Transverse colon (tissue), 4 donors: ENCODE measurements around the gene PRKCD. TPM values are rescaled to one million over a fixed set of nuclear protein-coding genes. Genes with fewer than 3 reads are reported as not detected.
A peak's percentile ranks its signal among the peaks of the same experiment; 100 is the strongest.

Experiments
- DNase-seq: peaks from one replicate; pipeline ENCODE4 v3.0.0-alpha.2; 2019
- H3K27ac ChIP-seq, 4 donors: fragments of 200-600 bp; sonication (generic); 2 replicates each; pipeline ENCODE4 v1.5.1; 2016 to 2018; ENCODE audit warnings: inconsistent platforms in 4 of 4
- H3K27me3 ChIP-seq: fragments of 200-600 bp; sonication (generic); 2 replicates; pipeline ENCODE4 v1.5.1; 2017; ENCODE audit warnings: inconsistent platforms
- H3K36me3 ChIP-seq, 4 donors: fragments of 200-600 bp; sonication (generic); 2 replicates each; pipeline ENCODE4 v1.5.1; 2017 to 2019; ENCODE audit warnings: inconsistent platforms in 4 of 4
- H3K4me1 ChIP-seq, 4 donors: fragments of 200-600 bp; sonication (generic); 2 replicates each; pipeline ENCODE4 v1.5.1; 2017 to 2020; ENCODE audit warnings: inconsistent platforms in 4 of 4
- H3K4me3 ChIP-seq, 4 donors: fragments of 200-600 bp; sonication (generic); 1 replicate in 1 of 4; 2 replicates in 3 of 4; pipeline versions ENCODE4 v1.5.1 to v1.6.1; 2017 to 2019; ENCODE audit warnings: inconsistent platforms in 4 of 4
- H3K9me3 ChIP-seq, 2 donors: fragments of 200-600 bp; sonication (generic); 2 replicates each; pipeline ENCODE4 v1.5.1; 2017 to 2019; ENCODE audit warnings: inconsistent platforms in 2 of 2
- EP300 ChIP-seq: sonication (generic); formaldehyde crosslinking; IDR thresholded peaks from one replicate; pipeline ENCODE4 v1.6.1; 2017; ENCODE audit warnings: antibody characterized with exemption, low read depth
- POLR2A ChIP-seq: fragments of 450-650 bp; IDR thresholded peaks from one replicate; pipeline ENCODE4 v1.6.1; 2016; ENCODE audit warnings: antibody characterized with exemption, mild to moderate bottlenecking, moderate library complexity
- POLR2AphosphoS5 ChIP-seq, 3 donors: sonication (generic); formaldehyde crosslinking; IDR thresholded peaks; one replicate each; pipeline ENCODE4 v1.6.1; 2016; ENCODE audit warnings: antibody characterized with exemption in 3 of 3
- WGBS, 2 donors: methylation state at CpG; one replicate each; pipeline ENCODE4 v1.1.5; 2018; ENCODE audit warnings: low coverage in 1 of 2; 5-methylcytosine and 5-hydroxymethylcytosine counted together
- in situ Hi-C, 4 donors: fragments of 200-750 bp; cut with MboI; loops; one replicate each; pipeline versions ENCODE4 v1.15.0 to v1.15.1; 2017; ENCODE audit warnings: low sequenced_read_pairs in 3 of 4, low pct_ligation_motif_present in 1 of 4, low pct_unique_long_range_greater_than_20kb in 1 of 4
- intact Hi-C: fragments of 100-400 bp; cut with DNase I; formaldehyde crosslinking; loops from one replicate; pipeline ENCODE4 v1.15.1; 2023; ENCODE audit warnings: low total_unique reads
- total RNA-seq, 4 donors: library from RNA; depleted of rRNA; stranded (reverse); fragments of >200 nt; gene quantifications; one replicate each; pipeline ENCODE4 v1.1.0, GENCODE V29; 2016
- TF ChIP-seq, protein P1 (sequence below), 5 experiments: fragments of 200-600 bp in 3 of 5; fragments of 450-650 bp in 2 of 5; sonication (generic) in 3 of 5; IDR thresholded peaks; 1 replicate in 2 of 5; 2 replicates in 3 of 5; pipeline ENCODE4 v1.5.1; 2016 to 2017; ENCODE audit warnings: antibody characterized with exemption in 5 of 5, inconsistent platforms in 3 of 5, mild to moderate bottlenecking in 2 of 5, moderate library complexity in 1 of 5

PRKCD gene
- total RNA-seq, 4 donors from 2014 or later = 43.8 to 78.9 (median 55.9) TPM

GRCh38 chr3:53175613-53176540 is 14.9 kb downstream of the PRKCD start:
- in situ Hi-C loops = no loop called here
- H3K36me3 ChIP-seq = peaks cover 0 to 25% (median 8%) of the 10 kb centered on the region in 4 donors
- H3K9me3 ChIP-seq = no peaks in the 10 kb centered on the region
- peaks cover 0 to 10% (median 3%) of the 10 kb centered on the region in 4 donors for H3K4me1 ChIP-seq
- intact Hi-C loops = no loop called here
- H3K27me3 ChIP-seq = no peaks in the 10 kb centered on the region
- WGBS, 2 donors = 82% methylated on average over 5 of the region's 9 CpGs; no CpG with 5 or more reads in 1 of the 2 donors
- no peak for TF ChIP-seq POLR2AphosphoS5 (IDR thresholded peaks at IDR 0.05)
- no peak for TF ChIP-seq EP300
- TF ChIP-seq, protein P1, sequence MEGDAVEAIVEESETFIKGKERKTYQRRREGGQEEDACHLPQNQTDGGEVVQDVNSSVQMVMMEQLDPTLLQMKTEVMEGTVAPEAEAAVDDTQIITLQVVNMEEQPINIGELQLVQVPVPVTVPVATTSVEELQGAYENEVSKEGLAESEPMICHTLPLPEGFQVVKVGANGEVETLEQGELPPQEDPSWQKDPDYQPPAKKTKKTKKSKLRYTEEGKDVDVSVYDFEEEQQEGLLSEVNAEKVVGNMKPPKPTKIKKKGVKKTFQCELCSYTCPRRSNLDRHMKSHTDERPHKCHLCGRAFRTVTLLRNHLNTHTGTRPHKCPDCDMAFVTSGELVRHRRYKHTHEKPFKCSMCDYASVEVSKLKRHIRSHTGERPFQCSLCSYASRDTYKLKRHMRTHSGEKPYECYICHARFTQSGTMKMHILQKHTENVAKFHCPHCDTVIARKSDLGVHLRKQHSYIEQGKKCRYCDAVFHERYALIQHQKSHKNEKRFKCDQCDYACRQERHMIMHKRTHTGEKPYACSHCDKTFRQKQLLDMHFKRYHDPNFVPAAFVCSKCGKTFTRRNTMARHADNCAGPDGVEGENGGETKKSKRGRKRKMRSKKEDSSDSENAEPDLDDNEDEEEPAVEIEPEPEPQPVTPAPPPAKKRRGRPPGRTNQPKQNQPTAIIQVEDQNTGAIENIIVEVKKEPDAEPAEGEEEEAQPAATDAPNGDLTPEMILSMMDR (IDR thresholded peaks at IDR 0.05) = no peak
- TF ChIP-seq POLR2A = no peak
- H3K4me3 ChIP-seq = no peak overlapping the region
- DNase-seq = no peak
- peak overlapping the region in 1 of 4 donors; percentile 71 for H3K27ac ChIP-seq

GRCh38 chr3:53178246-53178645 is 17.2 kb downstream of the PRKCD start:
- H3K9me3 ChIP-seq = no peaks in the 10 kb centered on the region
- no peaks in the 10 kb centered on the region for H3K27me3 ChIP-seq
- no peaks in the 10 kb centered on the region for H3K4me1 ChIP-seq
- no peak overlapping the region for H3K27ac ChIP-seq
- DNase-seq = no peak
- WGBS, 2 donors = 85 to 92% methylated on average over 4 to 15 of the region's 15 CpGs
- in situ Hi-C loops = no loop called here
- intact Hi-C loops = no loop called here
- peaks cover 0 to 38% (median 11%) of the 10 kb centered on the region in 4 donors for H3K36me3 ChIP-seq
- no peak overlapping the region for H3K4me3 ChIP-seq
- no peak for TF ChIP-seq POLR2AphosphoS5 (IDR thresholded peaks at IDR 0.05)
- TF ChIP-seq POLR2A = no peak
- TF ChIP-seq, protein P1 (IDR thresholded peaks at IDR 0.05) = no peak
- no peak for TF ChIP-seq EP300

- TF ChIP-seq POLR2A (no peak), POLR2AphosphoS5 (IDR thresholded peaks at IDR 0.05) (no peak), EP300 (no peak)
- TF ChIP-seq, protein P1 (IDR thresholded peaks at IDR 0.05) = no peak
- in situ Hi-C loops = no loop called here
- whole genome bisulfite sequencing, 2 donors = 93% methylated on average over 20 of the region's 20 CpGs; no CpG with 5 or more reads in 1 of the 2 donors
- Histone ChIP-seq H3K27me3 (no peaks in the 10 kb centered on the region), H3K4me1 (no peaks in the 10 kb centered on the region), H3K36me3 (peaks cover 0 to 39% (median 12%) of the 10 kb centered on the region in 4 donors), H3K4me3 (no peak overlapping the region), H3K27ac (no peak overlapping the region), H3K9me3 (no peaks in the 10 kb centered on the region)
- intact Hi-C loops = no loop called here
- DNase-seq = no peak
Measured at GRCh38 chr3:53179580-53179979, 18.6 kb downstream of the PRKCD start.

DNA sequence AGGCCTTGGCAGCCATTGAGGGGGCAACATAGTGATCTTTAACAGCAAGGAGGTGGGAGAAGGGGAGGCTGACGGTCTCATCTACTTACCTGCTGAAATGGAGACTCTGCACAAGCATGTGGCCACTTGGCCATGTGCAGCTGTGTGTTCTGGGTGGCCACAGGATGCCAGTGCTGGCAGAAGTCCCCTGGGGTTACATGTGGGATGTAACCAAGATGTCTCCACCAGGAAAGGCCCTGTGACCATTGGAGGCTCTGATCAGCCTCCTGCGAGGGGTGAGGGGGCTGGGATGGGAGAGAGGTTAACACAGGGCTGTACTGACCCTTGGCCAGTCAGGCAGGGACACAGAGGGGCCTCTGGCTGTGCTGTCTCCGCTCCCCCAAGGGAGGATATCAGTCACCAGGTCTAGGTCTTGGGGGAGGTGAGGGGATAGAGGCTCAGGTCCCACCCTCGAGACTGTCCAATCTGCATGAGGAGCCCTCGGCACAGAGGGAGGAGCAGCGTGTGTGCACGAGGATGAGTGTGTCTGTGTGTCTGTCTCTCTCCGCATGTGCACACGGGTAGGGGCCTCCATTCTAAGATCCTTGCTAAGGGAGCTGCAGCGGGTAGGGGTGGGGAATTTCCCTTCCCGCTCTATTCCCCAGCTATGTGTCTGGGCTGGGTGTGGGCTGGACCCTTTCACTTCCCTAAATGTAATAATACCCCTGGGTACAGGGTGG is 19.5 kb downstream of the PRKCD start:
- 71 to 81% methylated on average over 1 to 11 of the region's 11 CpGs for WGBS, 2 donors
- intact Hi-C loops = no loop called here
- in situ Hi-C loops = no loop called here
- no peak overlapping the region for H3K4me3 ChIP-seq
- peak; percentile 60 for DNase-seq
- no peak for TF ChIP-seq POLR2AphosphoS5 (IDR thresholded peaks at IDR 0.05)
- H3K36me3 ChIP-seq = peaks cover 0 to 48% (median 12%) of the 10 kb centered on the region in 4 donors
- H3K27ac ChIP-seq = peak overlapping the region in 1 of 4 donors; percentile 22
- H3K9me3 ChIP-seq = no peaks in the 10 kb centered on the region
- H3K27me3 ChIP-seq = no peaks in the 10 kb centered on the region
- no peaks in the 10 kb centered on the region for H3K4me1 ChIP-seq
